ENCODE results near the gene FRMPD3. TPM values are rescaled to one million over a fixed set of nuclear protein-coding genes. Genes with fewer than 3 reads are reported as not detected.

Gene FRMPD3
- total RNA-seq, 1 donor from 2014 or later, result 1.9 TPM

DNA sequence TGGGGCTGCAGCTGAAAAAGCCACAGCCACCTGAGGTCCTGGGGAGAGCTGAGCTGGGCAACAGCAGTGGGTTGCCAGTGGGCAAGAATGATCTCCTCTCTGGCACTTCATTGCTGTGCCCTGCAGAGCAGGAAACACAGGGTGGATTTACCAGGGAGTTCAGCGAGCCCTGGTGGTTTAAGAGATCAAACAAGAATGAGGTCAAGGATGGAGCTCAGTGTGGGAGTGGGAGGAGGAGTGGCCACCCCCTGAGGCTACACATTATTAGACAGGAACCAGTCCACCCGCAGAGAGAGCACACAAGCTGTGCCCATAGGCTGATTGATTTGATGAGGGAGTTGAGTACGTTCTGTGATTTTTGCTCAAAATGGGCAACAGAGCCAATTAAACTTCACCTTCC lies 47.3 kb downstream of the FRMPD3 start:
- Mint-ChIP-seq H3K4me1 (ENCODE audit: unreplicated experiment) (peaks cover 3% of the 10 kb centered on the region), H3K4me3 (no peak overlapping the region), H3K36me3 (no peaks in the 10 kb centered on the region), H3K9me3 (no peaks in the 10 kb centered on the region), H3K27ac (no peak overlapping the region), H3K27me3 (no peaks in the 10 kb centered on the region)
- TF ChIP-seq, protein P1, sequence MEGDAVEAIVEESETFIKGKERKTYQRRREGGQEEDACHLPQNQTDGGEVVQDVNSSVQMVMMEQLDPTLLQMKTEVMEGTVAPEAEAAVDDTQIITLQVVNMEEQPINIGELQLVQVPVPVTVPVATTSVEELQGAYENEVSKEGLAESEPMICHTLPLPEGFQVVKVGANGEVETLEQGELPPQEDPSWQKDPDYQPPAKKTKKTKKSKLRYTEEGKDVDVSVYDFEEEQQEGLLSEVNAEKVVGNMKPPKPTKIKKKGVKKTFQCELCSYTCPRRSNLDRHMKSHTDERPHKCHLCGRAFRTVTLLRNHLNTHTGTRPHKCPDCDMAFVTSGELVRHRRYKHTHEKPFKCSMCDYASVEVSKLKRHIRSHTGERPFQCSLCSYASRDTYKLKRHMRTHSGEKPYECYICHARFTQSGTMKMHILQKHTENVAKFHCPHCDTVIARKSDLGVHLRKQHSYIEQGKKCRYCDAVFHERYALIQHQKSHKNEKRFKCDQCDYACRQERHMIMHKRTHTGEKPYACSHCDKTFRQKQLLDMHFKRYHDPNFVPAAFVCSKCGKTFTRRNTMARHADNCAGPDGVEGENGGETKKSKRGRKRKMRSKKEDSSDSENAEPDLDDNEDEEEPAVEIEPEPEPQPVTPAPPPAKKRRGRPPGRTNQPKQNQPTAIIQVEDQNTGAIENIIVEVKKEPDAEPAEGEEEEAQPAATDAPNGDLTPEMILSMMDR (conservative IDR thresholded peaks at IDR 0.05), result no peak
- no peak for DNase-seq (ENCODE audit: extremely low spot score, unreplicated experiment)

Other genes with a start within 250 kb of the FRMPD3 start
- gene NUP62CL, start 243.2 kb upstream of the FRMPD3 start, total RNA-seq (ENCODE audit: low replicate concordance), result 3.0 and 4.2 TPM in 2 replicates
- gene DNAAF6, start 243.0 kb upstream of the FRMPD3 start, total RNA-seq (ENCODE audit: low replicate concordance), result not detected in 2 replicates
- 22.6 and 45.1 TPM in 2 replicates for gene PRPS1, start 178.9 kb downstream of the FRMPD3 start, total RNA-seq (ENCODE audit: low replicate concordance)

All from type B pancreatic cell (in vitro differentiated cells).